GM10266 (cell line): ENCODE results near the gene SUN2.

Experiments
- DNase-seq: peaks from one replicate; pipeline ENCODE4 v3.0.0; 2012; ENCODE audit errors: extremely low spot score
- TF ChIP-seq, protein P1 (sequence below): IDR thresholded peaks from 2 replicates; pipeline ENCODE4 v1.5.1; 2012; ENCODE audit warnings: mild to moderate bottlenecking, low read depth; ENCODE audit not compliant: control insufficient read depth, insufficient read depth; ENCODE audit errors: missing control alignments

Gene SUN2

DNA sequence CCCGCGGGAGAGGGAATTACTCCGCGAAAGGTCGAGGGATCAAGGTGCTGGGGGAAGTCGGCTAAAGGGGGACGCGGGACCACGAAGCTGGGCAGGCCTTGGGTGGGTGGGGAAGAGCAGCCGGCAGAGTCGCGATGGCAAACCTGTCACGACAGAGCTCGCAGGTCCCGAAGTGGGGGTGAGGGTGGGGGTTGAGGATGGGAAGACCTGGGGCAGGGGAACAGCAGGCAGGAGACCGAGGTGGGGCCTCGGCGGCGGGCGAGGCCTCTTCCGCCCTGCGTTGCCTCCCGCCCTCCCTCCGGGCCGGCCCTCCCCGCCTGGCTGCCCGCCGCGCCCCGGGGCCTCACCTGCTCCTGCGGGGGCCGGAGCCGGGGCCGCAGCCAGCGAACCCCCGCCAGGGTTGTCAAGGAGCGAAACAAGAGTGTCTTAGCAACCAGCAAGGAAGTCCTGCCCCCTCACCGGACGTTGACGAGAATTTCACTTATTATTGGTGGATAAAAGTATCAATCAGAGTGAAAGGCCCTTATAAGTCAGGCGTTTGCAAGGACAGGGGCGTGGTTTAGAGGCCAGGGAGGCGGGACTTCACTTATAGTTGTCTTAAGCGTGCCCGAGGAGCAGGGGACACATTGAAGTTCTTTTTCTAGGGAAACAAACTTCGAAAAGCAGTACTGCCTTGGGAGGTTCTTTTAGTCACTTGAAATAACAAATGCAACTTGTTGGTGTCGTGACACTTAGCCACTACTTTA lies 38.1 kb upstream of the SUN2 start, which contains the start of gene DNAL4:
Gene DNAL4, minus strand, starts transcription at position 423 of the 746 bp plus-strand sequence. CDS start 11,412 bp downstream, outside the sequence.
- TF ChIP-seq, protein P1, sequence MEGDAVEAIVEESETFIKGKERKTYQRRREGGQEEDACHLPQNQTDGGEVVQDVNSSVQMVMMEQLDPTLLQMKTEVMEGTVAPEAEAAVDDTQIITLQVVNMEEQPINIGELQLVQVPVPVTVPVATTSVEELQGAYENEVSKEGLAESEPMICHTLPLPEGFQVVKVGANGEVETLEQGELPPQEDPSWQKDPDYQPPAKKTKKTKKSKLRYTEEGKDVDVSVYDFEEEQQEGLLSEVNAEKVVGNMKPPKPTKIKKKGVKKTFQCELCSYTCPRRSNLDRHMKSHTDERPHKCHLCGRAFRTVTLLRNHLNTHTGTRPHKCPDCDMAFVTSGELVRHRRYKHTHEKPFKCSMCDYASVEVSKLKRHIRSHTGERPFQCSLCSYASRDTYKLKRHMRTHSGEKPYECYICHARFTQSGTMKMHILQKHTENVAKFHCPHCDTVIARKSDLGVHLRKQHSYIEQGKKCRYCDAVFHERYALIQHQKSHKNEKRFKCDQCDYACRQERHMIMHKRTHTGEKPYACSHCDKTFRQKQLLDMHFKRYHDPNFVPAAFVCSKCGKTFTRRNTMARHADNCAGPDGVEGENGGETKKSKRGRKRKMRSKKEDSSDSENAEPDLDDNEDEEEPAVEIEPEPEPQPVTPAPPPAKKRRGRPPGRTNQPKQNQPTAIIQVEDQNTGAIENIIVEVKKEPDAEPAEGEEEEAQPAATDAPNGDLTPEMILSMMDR = no peak

DNA sequence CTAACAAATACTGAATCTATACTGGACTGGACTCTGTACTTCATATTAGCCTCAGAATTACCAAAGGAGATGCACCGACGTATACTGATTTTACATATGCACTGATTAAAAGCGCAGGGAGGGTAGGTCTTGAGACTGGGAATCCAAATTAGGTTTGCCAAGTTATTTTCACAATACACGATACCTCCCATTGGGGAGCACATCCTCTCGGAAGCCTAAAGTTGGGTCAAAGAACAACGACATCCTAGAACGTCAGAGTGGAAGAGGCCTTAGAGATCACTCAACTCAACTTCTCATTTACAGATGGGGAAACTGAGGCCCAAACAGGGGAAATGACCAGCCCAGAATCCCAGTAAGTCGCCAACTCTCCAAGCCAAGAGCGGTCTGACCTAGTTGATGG lies 37.5 kb upstream of the SUN2 start:
- TF ChIP-seq, protein P1 = no peak
- no peak for DNase-seq

More for the DNA sequence above, 38.1 kb upstream of the SUN2 start, which contains the start of gene DNAL4:
- DNase-seq = peak; percentile 99

DNA sequence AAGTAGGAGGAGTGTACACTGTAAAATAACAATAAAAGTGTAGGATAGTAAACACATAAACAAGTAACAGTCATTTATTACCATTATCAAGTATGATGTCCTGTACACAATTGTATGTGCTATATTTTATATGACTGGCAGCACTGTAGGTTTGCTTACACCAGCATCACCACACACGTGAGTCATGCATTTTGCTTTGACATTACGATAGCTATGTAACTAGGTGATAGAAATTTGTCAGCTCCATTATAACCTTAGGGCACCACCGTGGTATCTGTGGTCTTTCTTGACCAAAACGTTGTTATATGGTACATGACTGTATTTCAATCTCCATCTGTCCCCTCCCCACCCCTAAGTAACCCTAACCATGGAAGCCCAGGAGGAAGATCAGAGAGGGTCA lies 37.0 kb upstream of the SUN2 start:
- DNase-seq = no peak
- TF ChIP-seq, protein P1 = no peak

DNA sequence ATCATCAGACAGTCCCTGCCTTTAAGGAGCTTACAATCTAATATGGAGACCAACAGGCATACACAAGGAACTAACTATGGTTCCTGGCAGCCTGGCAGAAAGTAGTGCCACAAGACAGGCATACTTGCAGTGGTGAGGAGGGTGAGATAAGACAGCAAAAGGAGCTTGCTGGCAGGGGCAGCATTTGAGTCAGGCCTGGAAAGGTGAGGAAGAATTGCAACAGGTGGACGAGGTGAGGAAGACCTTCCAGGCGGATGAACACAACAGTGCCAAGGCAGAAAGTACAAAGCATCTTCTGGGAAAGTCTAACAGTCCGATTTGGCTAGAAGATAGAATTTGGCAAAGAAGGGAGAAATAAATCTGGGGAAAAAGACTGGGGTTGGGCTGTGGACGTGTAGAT lies 33.8 kb upstream of the SUN2 start:
- TF ChIP-seq, protein P1 = no peak
- no peak for DNase-seq

DNA sequence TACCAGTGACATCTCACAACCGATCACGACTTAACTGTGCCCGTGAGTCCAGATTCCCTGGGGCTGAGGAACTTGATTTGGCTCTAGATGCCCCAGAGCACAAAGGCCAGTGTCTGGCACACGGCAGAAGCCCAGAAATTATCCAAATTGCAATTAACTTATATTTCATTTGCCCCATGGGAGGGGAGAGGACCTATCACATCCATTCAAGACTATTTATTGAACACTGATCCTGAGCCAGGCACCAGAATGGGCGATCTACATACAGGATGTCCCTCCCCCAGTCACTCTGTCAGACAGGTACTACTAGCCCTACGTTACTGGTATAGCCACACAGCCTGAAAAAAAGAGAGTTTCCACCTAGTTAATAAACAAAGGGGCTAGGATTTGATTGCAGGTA lies 33.0 kb upstream of the SUN2 start:
- TF ChIP-seq, protein P1 = no peak

DNA sequence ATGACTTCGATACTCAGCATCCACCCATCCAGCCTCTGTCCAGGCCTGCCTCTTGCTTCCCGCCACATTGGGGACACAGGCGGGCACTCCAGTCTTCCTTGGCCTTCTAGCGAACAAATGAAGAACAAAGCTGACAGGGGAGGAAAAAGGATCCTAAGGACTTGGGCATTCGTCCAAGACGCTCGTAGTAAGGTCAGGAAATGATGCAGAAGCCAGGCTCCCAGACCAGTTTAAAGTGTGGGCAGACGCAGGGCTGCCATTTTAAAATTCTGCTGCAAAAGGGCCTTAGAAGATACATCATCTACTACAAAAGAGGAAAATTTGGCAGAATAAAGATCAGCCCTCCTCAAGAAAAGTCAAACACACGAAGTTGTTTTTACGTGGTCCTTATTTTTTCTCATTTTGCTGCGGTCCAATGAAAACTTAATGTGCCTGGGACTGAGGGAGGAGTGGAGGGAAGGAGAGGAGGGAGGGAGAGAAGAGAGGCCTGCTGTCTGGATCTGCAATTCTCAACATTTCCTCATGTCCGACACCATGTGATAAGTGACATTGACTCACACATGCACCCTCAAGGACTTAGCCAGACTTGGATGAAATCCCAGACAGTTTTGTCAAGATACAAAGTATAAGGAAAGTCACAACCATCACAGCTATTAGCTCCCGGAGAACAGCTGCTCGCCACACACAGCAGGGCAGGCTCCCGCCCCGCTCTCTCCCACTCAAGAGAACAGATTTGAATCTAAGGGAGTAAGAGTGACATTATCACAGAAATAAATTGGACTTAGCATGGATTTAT lies 32.4 kb upstream of the SUN2 start:
- TF ChIP-seq, protein P1 = no peak
- no peak for DNase-seq

More for the DNA sequence above, 33.0 kb upstream of the SUN2 start:
- no peak for DNase-seq
